HG03565 (cell line): Measurements from ENCODE around the gene ADGRF3.
"Not testable (repeated sequence)": the region's sequence is repeated elsewhere in the genome, so short reads cannot be mapped to it uniquely, and the experiment has no call there.

Experiments used
- ATAC-seq: cut with Tn5 transposase; IDR thresholded peaks from one replicate; pipeline ENCODE4 v1.9.1; 2021; ENCODE audit warnings: mild to moderate bottlenecking, moderate library complexity; ENCODE audit not compliant: unreplicated experiment

The ADGRF3 gene

DNA sequence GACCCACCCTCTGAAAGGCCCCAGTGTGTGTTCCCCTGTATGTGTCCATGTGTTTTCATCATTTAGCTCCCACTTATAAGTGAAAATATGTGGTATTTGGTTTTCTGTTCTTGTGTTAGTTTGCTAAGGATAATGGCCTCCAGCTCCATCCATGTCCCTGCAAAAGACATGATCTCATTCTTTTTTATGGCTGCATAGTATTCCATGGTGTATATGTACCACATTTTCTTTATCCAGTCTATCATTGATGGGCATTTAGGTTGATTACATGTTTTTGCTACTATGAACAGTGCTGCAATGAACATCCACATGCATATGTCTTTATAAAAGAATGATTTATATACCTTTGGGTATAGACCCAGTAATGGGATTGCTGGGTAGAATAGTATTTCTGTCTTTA is 22.1 kb downstream of the ADGRF3 start:
- not testable (repeated sequence) for ATAC-seq

DNA sequence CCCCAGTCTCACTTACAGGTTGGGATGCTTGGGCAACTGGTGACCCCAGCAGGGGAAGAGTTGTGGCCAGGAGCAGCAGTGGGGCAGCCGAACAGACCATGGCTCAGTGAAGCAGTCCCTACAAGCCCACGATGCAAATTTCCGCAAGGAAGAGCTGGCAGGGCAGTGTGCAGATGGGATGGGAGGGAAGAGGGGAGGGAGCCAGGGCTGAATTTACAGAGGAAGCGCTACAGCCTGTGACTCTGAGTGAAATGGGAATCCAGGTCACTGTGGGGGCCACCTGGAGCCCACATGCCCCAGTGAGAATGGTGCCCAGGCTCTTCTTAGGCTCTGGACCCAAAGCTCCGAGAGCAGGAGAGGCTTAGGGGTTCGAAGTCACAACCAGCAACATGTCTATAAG is 27.6 kb downstream of the ADGRF3 start:
- no peak for ATAC-seq

GRCh38 chr2:26317377-26318105 is 29.0 kb downstream of the ADGRF3 start:
- ATAC-seq, result no peak

DNA sequence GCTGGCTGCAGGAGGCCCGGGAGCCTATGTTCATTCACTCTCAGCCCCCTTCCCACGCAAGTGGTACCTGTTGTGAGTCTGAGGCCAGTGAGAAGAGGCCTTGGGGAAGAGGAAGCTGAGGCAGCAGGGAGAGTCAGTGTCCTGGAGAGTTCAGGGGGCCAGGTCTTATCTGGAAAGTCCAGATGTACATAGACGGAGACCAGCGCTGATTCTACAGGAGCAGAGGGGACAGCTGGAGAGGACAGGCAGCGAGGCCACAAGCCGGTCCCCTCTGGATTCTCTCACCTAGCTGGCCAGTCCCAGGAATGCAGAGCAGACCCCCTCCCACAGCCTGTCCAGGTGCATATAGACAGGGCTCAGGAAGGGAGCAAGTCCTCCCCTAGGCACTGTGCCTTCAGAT is 29.7 kb downstream of the ADGRF3 start:
- no peak for ATAC-seq

DNA sequence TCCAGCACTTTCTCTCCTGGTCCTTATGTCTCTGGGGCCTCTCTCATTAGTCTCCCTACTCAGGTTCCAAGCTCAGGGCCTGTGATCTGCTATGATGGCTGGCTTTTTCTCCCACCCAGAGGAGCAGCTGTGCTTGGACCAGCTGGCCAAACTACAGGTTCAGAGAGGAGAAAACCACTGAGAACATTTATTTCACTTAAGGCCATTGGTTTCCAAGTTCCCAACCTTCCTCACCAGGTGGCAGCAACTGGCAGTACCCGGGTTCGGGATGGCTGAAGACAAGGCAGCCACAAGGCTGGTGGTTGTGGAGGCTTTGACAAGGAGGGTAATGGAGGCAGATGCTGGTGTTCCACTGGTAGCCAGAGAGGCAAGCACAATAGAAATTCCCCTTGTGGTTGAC is 30.5 kb downstream of the ADGRF3 start:
- no peak for ATAC-seq

- no peak for ATAC-seq
Measured at GRCh38 chr2:26314243-26314642, 32.3 kb downstream of the ADGRF3 start.

DNA sequence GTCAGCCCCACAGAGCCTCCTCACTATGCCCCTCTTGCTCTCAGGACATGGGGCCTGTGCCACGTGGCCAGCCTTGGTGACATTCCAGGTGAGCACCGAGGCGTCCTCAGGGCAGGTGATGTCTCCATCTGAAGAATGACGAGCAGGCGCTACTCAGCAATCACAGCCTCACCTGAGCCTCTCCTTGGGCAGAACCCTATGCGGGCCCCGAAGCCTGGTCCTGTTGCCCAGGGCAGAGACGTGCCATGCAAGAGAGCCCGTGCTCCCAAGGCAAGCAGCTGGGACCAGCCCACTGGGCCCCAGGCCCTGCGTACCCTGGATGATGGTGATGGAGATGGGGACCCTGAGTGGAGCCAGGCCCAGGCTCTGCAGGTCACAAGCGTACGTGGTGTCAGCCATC is 33.1 kb downstream of the ADGRF3 start:
- no peak for ATAC-seq

DNA sequence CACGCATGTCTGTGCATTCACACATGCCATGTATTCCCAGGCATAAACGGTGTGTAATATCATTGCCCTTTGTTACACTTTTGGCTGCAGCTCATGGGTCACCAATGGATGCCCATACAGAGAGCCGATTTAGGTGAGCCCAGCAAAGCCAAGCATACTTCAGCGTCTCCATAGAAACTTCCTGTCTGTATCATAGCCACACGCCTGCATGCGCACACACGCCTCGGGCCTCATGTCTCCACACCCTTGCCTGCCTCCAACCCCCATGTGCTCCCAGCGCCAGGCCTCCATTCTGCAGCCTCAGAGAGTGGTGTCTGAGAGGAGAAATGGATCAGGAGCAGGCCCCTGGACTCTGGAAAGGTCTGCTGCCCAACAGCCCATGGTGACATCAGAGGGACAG is 34.1 kb downstream of the ADGRF3 start:
- ATAC-seq, result no peak

DNA sequence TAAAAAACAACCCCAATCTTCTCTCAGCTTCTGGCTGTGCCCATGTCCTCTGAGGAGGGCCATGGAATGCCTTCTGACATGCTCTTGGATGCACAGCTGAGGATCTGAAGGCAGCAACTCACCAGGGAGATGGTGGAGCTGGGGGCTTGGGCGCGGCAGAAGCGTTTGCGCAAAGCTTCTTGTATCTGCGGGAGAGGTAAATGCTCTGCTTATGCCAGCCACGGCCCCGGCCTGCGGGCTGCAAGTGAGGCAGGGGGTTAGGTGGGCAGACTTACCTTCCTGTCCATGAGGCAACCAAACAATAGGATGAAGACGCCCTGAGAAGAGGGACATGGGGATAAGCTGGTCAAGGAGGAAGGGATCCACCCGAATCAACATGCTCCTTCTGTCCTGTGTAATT is 36.7 kb downstream of the ADGRF3 start:
- no peak for ATAC-seq

GRCh38 chr2:26305540-26305939 is 41.0 kb downstream of the ADGRF3 start:
- no peak for ATAC-seq

GRCh38 chr2:26305094-26305493 is 41.5 kb downstream of the ADGRF3 start:
- not testable (repeated sequence) for ATAC-seq

- no peak for ATAC-seq
Measured at GRCh38 chr2:26302846-26303245, 43.7 kb downstream of the ADGRF3 start.

GRCh38 chr2:26300234-26300925 is 46.2 kb downstream of the ADGRF3 start:
- ATAC-seq, result no peak

GRCh38 chr2:26299471-26300101 is 47.0 kb downstream of the ADGRF3 start:
- no peak for ATAC-seq

DNA sequence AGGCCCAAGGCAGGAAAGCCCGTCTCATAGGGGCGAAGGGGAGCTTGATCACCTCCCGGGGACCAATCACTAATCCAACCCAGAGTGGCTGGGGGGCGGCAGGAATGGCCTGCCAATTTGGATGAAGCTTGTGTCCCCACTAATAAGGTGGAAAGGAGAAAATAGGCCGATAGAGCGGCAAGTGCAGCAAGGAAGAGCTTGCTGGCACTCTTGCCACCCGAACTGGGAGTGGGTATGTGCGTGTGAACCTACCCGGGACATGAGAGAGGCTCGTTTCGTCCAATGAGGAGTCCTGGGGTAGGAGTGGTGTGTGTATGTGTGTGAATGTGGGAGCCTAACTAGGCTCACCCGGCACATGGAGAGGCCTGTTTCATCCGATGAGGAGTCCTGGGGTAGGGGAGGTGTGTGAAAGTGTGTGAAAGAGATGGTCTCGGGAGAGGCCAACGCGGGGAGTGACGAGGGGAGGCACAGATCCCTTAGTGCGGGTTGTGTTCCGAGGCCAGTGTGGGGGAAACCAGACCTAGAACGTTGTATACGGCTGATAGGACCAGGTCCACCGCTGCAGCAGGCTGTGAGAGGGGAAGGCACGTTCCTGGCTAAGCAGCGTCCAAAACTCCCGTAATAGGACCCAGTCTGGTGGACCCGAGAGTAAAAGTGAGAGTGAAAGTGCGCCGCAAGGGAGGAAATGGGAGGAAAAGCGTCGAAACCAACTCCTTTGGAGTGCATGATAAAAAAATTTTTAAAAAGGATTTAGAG is 47.8 kb downstream of the ADGRF3 start:
- no peak for ATAC-seq

DNA sequence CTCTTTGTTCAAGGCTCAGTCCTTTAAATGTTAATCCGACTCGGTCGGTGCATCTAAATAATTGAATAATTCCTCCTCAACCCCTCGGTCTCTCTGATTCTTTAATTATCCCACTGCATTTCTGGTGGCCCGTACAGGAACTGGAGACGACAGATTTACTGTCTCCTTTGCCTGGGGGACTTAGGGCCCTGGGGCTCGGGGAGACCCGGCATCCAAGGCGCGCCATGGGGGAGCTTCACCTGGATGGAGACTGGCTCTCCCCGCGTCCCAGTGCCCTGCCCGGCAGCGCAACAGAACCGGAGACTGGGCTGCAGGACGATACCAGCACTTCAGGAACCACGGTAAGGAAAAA is 48.3 kb downstream of the ADGRF3 start:
- no peak for ATAC-seq

DNA sequence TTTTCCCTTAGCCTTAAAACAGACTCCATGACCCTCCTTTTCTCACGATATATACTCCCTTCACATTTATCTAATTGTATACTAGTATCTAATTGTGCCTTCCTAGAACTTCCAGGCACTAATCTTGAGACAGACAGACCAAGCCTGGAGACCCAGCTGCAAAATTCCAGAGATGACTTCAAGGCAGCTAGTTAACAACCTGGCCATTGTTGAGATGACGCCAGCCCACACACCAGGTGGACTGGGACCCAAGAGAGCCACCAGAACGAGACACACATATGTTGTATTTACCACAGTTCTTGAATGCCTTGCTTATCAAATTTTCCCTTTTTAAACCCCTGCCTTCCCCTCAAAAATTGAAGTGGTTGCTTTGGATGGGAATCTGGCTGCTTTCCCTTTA is 49.5 kb downstream of the ADGRF3 start:
- no peak for ATAC-seq

GRCh38 chr2:26295511-26295910 is 51.1 kb downstream of the ADGRF3 start:
- no peak for ATAC-seq

GRCh38 chr2:26292646-26293045 is 53.9 kb downstream of the ADGRF3 start:
- ATAC-seq, result no peak

GRCh38 chr2:26290001-26290400 is 56.6 kb downstream of the ADGRF3 start:
- no peak for ATAC-seq

DNA sequence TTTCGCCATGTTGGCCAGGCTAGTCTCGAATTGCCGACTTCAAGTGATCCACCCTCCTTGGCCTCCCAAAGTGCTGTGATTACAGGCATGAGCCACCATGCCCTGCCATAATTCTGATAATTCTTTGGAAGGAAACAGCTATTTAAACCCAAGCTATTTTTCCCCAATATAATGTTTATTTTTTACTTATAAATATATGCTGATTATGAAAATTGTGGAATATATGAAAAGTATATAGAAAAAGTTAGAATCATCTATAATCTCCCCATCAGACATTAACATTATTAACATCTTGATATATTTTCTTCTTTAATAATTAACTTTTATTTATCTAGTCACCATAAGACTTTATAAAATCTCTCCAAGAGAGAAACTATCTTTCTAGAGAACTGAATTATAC is 60.7 kb downstream of the ADGRF3 start:
- no peak for ATAC-seq

DNA sequence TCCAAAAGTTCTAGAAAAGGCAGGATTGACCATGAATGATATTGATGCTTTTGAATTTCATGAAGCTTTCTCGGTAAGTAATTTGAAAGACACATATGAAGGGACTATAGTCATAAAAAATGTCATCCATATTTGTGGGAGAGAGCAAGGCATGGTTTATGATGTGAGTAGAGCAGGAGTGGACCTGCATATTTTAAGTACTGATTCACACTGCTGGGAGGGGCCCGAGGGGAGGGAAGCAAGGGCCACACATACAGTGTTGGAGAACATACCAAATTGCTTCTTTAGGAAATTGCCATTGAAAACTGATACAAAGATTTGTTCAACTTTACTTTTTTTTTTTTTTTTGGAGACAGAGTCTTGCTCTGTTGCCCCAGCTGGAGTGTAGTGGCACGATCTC is 62.5 kb downstream of the ADGRF3 start:
- no peak for ATAC-seq
